Measurements from ENCODE around the gene AGT.

GRCh38 chr1:230735447-230735846 lies 21.5 kb upstream of the AGT start:
- TF ChIP-seq CTCF (IDR thresholded peaks at IDR 0.05) (no peak), EP300 (IDR thresholded peaks at IDR 0.05) (no peak), POLR2A (IDR thresholded peaks at IDR 0.05) (no peak)

Data from gastroesophageal sphincter (tissue), 3 donors.